ENCODE measurements around the gene MPHOSPH9.
A peak's percentile ranks its signal among the peaks of the same experiment; 100 is the strongest.
"Not testable (repeated sequence)": the region's sequence is repeated elsewhere in the genome, so short reads cannot be mapped to it uniquely, and the experiment has no call there.

The MPHOSPH9 gene

GRCh38 chr12:123250471-123251383 lies 17.8 kb upstream of the MPHOSPH9 start:
- no peaks in the 10 kb centered on the region for H3K9me3 Mint-ChIP-seq
- H3K4me1 Mint-ChIP-seq, result peaks cover 61% of the 10 kb centered on the region
- peaks cover 41% of the 10 kb centered on the region for H3K36me3 Mint-ChIP-seq (ENCODE audit: low read depth)
- no peak for ATAC-seq
- no peaks in the 10 kb centered on the region for H3K27me3 Mint-ChIP-seq
- DNase-seq, result no peak
- H3K27ac Mint-ChIP-seq, result peak overlapping the region; percentile 78
- no peak overlapping the region for H3K4me3 Mint-ChIP-seq

DNA sequence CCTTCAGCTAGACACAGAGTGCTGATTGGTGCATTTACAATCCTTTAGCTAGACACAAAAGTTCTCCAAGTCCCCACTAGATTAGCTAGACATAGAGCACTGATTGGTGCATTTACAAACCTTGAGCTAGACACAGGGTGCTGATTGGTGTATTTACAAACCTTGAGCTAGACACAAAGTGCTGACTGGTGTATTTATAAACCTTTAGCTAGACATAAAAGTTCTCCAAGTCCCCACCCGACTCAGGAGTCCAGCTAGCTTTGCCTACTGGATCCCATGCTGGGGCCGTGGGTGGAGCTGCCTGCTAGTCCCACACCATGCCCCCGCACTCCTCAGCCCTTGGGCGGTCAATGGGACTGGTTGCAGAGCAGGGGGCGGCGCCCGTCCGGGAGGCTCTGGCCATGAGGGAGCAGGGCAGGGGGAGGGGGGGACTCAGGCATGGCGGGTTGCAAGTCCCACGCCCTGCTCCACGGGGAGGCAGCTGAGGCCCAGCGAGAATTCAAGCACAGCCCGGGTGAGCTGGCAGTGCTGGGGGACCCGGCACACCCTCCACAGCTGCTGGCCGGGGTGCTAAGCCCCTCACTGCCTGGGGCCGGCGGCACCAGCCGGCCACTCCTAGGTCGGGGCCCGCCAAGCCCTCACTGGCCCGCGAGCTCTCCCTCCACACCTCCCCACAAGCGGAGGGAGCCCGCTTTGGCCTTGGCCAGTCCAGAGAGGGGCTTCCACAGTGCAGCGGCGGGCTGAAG lies 16.2 kb upstream of the MPHOSPH9 start:
- peaks cover 57% of the 10 kb centered on the region for H3K4me1 Mint-ChIP-seq
- not testable (repeated sequence) for DNase-seq, H3K4me3 Mint-ChIP-seq, H3K27me3 Mint-ChIP-seq, ATAC-seq, H3K9me3 Mint-ChIP-seq
- H3K27ac Mint-ChIP-seq, result peak overlapping the region; percentile 78
- H3K36me3 Mint-ChIP-seq (ENCODE audit: low read depth), result peaks cover 39% of the 10 kb centered on the region

DNA sequence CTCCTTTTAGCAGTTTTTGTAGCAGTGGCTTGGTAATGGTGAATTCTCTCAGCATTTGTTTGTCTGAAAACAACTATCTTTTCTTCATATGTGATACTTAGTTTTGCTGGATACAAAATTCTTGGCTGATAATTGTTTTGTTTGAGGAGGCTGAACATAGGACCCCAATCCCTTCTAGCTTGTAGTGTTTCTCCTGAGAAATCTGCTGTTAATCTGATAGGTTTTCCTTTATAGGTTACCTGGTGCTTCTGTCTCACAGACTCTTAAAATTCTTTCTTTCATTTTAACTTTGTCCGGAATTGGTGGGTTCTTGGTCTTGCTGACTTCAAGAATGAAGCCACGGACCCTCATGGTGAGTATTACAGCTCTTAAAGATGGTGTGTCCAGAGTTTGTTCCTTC lies 15.2 kb upstream of the MPHOSPH9 start:
- peaks cover 33% of the 10 kb centered on the region for H3K36me3 Mint-ChIP-seq (ENCODE audit: low read depth)
- peaks cover 60% of the 10 kb centered on the region for H3K4me1 Mint-ChIP-seq
- not testable (repeated sequence) for H3K9me3 Mint-ChIP-seq, ATAC-seq, H3K27me3 Mint-ChIP-seq, DNase-seq, H3K4me3 Mint-ChIP-seq
- peak overlapping the region; percentile 52 for H3K27ac Mint-ChIP-seq

GRCh38 chr12:123245678-123246077 lies 12.7 kb upstream of the MPHOSPH9 start:
- DNase-seq (no peak), ATAC-seq (no peak)
- H3K4me3 Mint-ChIP-seq, result no peak overlapping the region
- no peaks in the 10 kb centered on the region for H3K9me3 Mint-ChIP-seq
- H3K4me1 Mint-ChIP-seq, result peaks cover 64% of the 10 kb centered on the region
- peaks cover 46% of the 10 kb centered on the region for H3K36me3 Mint-ChIP-seq (ENCODE audit: low read depth)
- no peaks in the 10 kb centered on the region for H3K27me3 Mint-ChIP-seq
- H3K27ac Mint-ChIP-seq, result peak overlapping the region; percentile 30

DNA sequence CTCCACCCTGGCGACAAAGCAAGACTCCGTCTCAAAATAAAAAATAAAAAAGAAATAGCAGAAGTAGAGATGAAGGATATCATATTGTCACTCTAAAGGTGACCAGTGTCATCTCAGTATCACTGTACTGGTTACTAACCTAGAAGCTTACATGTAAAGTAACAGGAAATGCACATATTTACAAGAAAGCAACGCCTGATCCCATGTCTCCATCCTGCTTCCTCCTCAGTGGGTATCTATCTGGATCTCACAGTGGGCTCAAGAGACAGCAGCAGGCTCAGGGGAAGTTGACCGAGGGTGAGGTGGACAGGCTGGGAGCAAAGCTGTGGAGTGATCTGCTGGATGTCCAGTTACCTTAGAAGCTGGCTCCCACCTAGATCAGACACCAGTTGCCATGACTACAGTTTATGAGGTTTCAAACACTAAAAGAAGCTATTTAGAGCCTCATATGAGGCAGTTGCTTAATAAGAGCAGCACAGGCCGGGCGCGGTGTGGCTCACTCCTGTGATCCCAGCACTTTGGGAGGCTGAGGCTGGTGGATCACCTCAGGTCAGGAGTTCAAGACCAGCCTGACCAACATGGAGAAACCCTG lies 10.8 kb upstream of the MPHOSPH9 start:
- ATAC-seq, result no peak
- Mint-ChIP-seq H3K9me3 (no peaks in the 10 kb centered on the region), H3K4me3 (no peak overlapping the region), H3K27ac (no peak overlapping the region), H3K27me3 (no peaks in the 10 kb centered on the region), H3K36me3 (ENCODE audit: low read depth) (peaks cover 41% of the 10 kb centered on the region), H3K4me1 (peaks cover 59% of the 10 kb centered on the region)
- DNase-seq, result no peak

- H3K4me3 Mint-ChIP-seq, result peak overlapping the region; percentile 18
- ATAC-seq (no peak), DNase-seq (no peak)
- H3K36me3 Mint-ChIP-seq (ENCODE audit: low read depth), result peaks cover 31% of the 10 kb centered on the region
- H3K27me3 Mint-ChIP-seq, result no peaks in the 10 kb centered on the region
- peak overlapping the region; percentile 77 for H3K27ac Mint-ChIP-seq
- H3K9me3 Mint-ChIP-seq, result no peaks in the 10 kb centered on the region
- peaks cover 59% of the 10 kb centered on the region for H3K4me1 Mint-ChIP-seq
Observed at GRCh38 chr12:123242116-123242904, 9.4 kb upstream of the MPHOSPH9 start.

DNA sequence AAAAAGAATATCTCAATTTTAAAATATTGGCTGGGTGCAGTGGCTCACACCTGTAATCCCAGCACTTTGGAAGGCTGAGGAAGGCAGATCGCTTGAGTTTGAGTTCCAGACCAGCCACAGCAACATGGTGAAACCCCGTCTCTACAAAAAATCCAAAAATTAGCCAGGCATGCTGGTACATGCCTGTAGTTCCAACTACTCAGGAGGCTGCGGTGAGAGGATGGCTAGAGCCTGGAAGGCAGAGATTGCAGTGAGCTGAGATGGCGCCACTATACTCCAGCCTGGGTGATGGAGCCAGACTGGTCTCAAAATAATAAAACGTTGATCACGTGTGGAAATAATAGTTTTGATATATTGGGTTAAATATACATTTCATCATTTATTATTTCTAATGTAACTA lies 6.0 kb upstream of the MPHOSPH9 start:
- ATAC-seq (no peak), DNase-seq (no peak)
- no peaks in the 10 kb centered on the region for H3K27me3 Mint-ChIP-seq
- no peak overlapping the region for H3K4me3 Mint-ChIP-seq
- peaks cover 65% of the 10 kb centered on the region for H3K4me1 Mint-ChIP-seq
- H3K9me3 Mint-ChIP-seq, result no peaks in the 10 kb centered on the region
- H3K27ac Mint-ChIP-seq, result no peak overlapping the region
- H3K36me3 Mint-ChIP-seq (ENCODE audit: low read depth), result peaks cover 36% of the 10 kb centered on the region

DNA sequence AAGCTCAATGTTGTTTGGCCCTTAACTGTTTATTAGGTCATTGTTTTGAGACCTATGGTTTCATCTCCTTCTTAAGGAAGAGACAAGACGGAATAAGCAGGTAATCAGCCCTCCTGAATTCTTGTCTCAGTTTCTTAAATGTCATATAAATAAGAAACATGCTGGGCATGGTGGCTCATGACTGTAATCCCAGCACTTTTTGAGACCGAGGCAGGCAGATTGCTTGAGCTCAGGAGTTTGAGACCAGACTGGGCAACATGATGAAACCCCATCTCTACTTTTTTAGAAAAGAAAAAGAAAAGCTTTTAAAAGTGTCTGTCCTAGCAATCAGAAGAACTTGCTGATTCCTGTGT lies 5.4 kb upstream of the MPHOSPH9 start:
- H3K27ac Mint-ChIP-seq, result peak overlapping the region; percentile 89
- peaks cover 65% of the 10 kb centered on the region for H3K4me1 Mint-ChIP-seq
- no peaks in the 10 kb centered on the region for H3K9me3 Mint-ChIP-seq
- no peak for DNase-seq
- peaks cover 40% of the 10 kb centered on the region for H3K36me3 Mint-ChIP-seq (ENCODE audit: low read depth)
- peaks cover under 1% of the 10 kb centered on the region for H3K27me3 Mint-ChIP-seq
- H3K4me3 Mint-ChIP-seq, result peak overlapping the region; percentile 62
- no peak for ATAC-seq

DNA sequence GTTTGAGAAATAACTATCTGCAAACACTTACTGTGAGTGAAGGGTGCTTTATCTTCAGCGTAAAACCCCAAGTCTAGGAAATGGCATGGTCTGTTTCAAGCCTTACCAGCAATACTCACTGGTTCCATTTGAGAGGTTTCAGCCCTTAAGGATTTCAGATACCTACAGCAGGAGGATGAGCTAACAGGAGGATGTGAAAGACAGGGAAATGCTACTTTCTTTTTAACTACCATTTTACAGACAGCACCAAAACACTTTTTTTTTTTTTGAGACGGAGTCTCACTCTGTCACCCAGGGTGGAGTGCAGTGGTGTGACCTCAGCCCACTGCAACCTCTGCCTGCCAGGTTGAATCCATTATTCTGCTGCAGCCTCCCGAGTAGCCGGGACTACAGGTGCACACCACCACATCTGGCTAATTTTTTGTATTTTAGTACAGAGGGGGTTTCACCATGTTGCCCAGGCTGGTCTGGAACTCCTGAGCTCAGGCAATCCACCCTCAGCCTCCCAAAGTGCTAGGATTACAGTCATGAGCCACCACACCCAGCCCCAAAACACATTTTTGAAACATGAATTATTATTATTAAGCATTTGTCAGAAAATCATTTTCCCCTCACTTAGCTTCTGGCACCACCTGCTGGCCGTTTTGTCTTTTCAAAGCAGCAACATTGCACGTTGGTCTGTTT lies 4.8 kb upstream of the MPHOSPH9 start:
- peak overlapping the region; percentile 62 for H3K4me3 Mint-ChIP-seq
- peak overlapping the region; percentile 89 for H3K27ac Mint-ChIP-seq
- H3K27me3 Mint-ChIP-seq, result peaks cover 4% of the 10 kb centered on the region
- ATAC-seq, result peak; percentile 48
- H3K9me3 Mint-ChIP-seq, result no peaks in the 10 kb centered on the region
- peaks cover 43% of the 10 kb centered on the region for H3K36me3 Mint-ChIP-seq (ENCODE audit: low read depth)
- peaks cover 68% of the 10 kb centered on the region for H3K4me1 Mint-ChIP-seq
- peak; percentile 77 for DNase-seq

DNA sequence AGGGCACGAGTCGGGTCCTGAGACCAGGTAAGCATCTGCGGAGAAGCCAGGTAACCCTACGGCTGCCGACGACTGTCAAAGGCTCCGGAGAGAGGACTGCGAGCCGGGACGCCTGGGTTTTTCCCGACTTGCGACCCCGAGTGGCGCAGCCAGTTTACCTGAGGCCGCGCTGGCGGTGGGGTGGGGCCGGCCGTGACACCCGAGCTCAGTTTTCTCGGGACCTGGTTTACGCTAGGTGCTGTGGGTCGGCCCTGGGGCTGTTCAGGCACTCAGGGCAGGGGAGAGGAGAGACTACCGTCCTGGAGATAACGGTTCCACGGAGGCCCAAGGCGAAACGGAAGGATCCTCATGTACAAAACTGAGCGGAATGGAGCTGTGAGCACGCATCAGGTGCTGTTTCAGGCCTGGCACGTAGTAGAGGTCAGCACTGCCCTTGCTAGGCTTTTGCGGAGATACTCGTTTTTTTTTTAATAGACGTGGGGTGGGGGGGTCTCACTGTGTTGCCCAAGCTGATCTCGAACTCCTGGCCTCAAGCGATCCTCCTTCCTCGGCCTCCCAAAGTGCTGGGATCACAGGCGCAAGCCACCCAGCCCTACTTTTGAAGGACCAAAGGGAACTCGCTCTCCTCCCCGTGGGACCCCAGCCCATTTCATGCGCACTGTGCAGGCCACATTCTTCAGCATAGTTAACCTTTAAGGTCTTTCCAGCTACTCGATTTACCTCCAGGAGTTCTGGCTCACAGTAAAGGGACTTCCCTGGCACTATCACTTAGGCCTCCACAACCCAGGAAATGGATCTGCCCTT lies 766 bp upstream of the MPHOSPH9 start:
- H3K4me3 Mint-ChIP-seq, result peak overlapping the region; percentile 100
- DNase-seq, result no peak

DNA sequence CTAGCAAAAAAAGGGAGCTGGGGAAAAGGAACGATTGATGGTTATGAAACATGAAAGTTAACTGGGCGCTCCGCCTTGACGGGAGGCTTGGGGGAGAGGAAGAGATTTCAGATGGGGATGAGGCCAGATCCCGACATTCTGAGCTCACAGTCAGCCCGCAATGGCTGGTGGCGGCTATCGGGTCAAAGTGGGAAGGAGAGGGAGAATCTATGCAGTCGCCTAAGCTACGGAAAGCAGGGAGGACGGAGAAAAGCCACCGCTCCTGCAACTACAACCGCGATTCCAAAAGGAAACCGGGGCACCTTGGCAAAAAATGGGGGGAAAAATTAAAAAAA lies 502 bp downstream of the MPHOSPH9 start:
- no peaks in the 10 kb centered on the region for H3K9me3 Mint-ChIP-seq
- H3K4me1 Mint-ChIP-seq, result peaks cover 82% of the 10 kb centered on the region
- H3K27me3 Mint-ChIP-seq, result peaks cover 4% of the 10 kb centered on the region
- peaks cover 31% of the 10 kb centered on the region for H3K36me3 Mint-ChIP-seq (ENCODE audit: low read depth)
- H3K27ac Mint-ChIP-seq, result peak overlapping the region; percentile 98
- DNase-seq (no peak), ATAC-seq (no peak)
- H3K4me3 Mint-ChIP-seq, result peak overlapping the region; percentile 100

More for the DNA sequence above, 766 bp upstream of the MPHOSPH9 start:
- Mint-ChIP-seq H3K36me3 (ENCODE audit: low read depth) (peaks cover 28% of the 10 kb centered on the region), H3K4me1 (peaks cover 83% of the 10 kb centered on the region), H3K27me3 (peaks cover 4% of the 10 kb centered on the region), H3K9me3 (no peaks in the 10 kb centered on the region), H3K27ac (peak overlapping the region; percentile 98)
- ATAC-seq, result peak; percentile 2

GRCh38 chr12:123231931-123232330 lies 1.0 kb downstream of the MPHOSPH9 start:
- Mint-ChIP-seq H3K36me3 (ENCODE audit: low read depth) (peaks cover 31% of the 10 kb centered on the region), H3K27me3 (peaks cover 4% of the 10 kb centered on the region), H3K27ac (peak overlapping the region; percentile 98), H3K9me3 (no peaks in the 10 kb centered on the region), H3K4me3 (peak overlapping the region; percentile 100), H3K4me1 (peaks cover 80% of the 10 kb centered on the region)
- DNase-seq, result no peak
- no peak for ATAC-seq

GRCh38 chr12:123229051-123229450 lies 3.9 kb downstream of the MPHOSPH9 start:
- H3K27ac Mint-ChIP-seq, result peak overlapping the region; percentile 83
- DNase-seq (no peak), ATAC-seq (no peak)
- H3K4me3 Mint-ChIP-seq, result peak overlapping the region; percentile 80
- peaks cover 34% of the 10 kb centered on the region for H3K36me3 Mint-ChIP-seq (ENCODE audit: low read depth)
- peaks cover 73% of the 10 kb centered on the region for H3K4me1 Mint-ChIP-seq
- peaks cover 4% of the 10 kb centered on the region for H3K27me3 Mint-ChIP-seq
- H3K9me3 Mint-ChIP-seq, result no peaks in the 10 kb centered on the region

Measured in activated naive CD8-positive, alpha-beta T cell treated with anti-CD3 and anti-CD28 coated beads, Interleukin-2, amount 50 U/mL, for 24 hours (primary cell).